ENCODE data around the gene RBSN. TPM values are rescaled to one million over a fixed set of nuclear protein-coding genes. Genes with fewer than 3 reads are reported as not detected.

RBSN gene
- total and polyA plus RNA-seq, 2 of the 4 experiments (the other 2 are of a cell fraction) = 8.7 to 33.7 TPM

- CTCF ChIA-PET = no interaction called here
- H2BK5ac ChIP-seq (ENCODE audit: low read depth, low read length, poor library complexity, severe bottlenecking) = no peak overlapping the region
- DNase-seq (no peak), ATAC-seq (ENCODE audit: low read depth) (no peak)
- no peak overlapping the region for H2BK15ac ChIP-seq (ENCODE audit: low read depth, low read length)
- H2BK20ac ChIP-seq (ENCODE audit: low read depth, low read length) = no peak overlapping the region
- intact Hi-C loops (cut with micrococcal nuclease) (no loop called here), dilution Hi-C loops (cut with HindIII; ENCODE audit: low sequenced_read_pairs, unreplicated experiment) (no loop called here), in situ Hi-C loops (cut with MboI; ENCODE audit: low sequenced_read_pairs) (loop anchor here (25.0 kb wide), 1 partner anchor 382 kb away; the partner anchor contains the start of gene CCDC174)
- H3K4me2 ChIP-seq (ENCODE audit: low read depth, low read length) = no peak overlapping the region
- peaks cover 7 to 13% of the 10 kb centered on the region in 2 experiments; a peak in 3 of 4 replicates for H3K79me1 ChIP-seq (ENCODE audit: low read depth in 1 of 2, low read length in 2 of 2)
- H3K4me1 ChIP-seq (ENCODE audit: control insufficient read depth, insufficient read depth, low read length) = peaks cover 4% of the 10 kb centered on the region
- H3K9ac ChIP-seq (ENCODE audit: low read depth, low read length) = no peak overlapping the region
- H4K8ac ChIP-seq (ENCODE audit: low read depth in 2 of 2, low read length in 2 of 2) = no peak overlapping the region
- no peak overlapping the region for H3K14ac ChIP-seq (replicated peaks; ENCODE audit: low read depth, low read length)
- no peaks in the 10 kb centered on the region; the same call in 1 of the 2 replicates for H3K9me1 ChIP-seq (ENCODE audit: insufficient read depth, low read length)
- POLR2A ChIA-PET (ENCODE audit: unreplicated experiment) = no interaction called here
- no peak overlapping the region for H2BK120ac ChIP-seq (ENCODE audit: low read depth, low read length)
- no peak overlapping the region for H2AK9ac ChIP-seq (replicated peaks; ENCODE audit: low read depth, low read length, poor library complexity)
- H4K91ac ChIP-seq (ENCODE audit: insufficient read depth, low read depth, low read length) = no peak overlapping the region
- no peak overlapping the region for H2AK5ac ChIP-seq (ENCODE audit: low read depth, low read length)
- H3K23ac ChIP-seq (ENCODE audit: low read depth, low read length) = no peak overlapping the region
- peaks cover 59% of the 10 kb centered on the region for H3K36me3 ChIP-seq (ENCODE audit: control insufficient read depth, insufficient read depth, low read length)
- 100% methylated on average over 1 of the region's 7 CpGs; no CpG with 5 or more reads in 1 of the 2 experiments for whole genome bisulfite sequencing, 2 experiments (ENCODE audit: extremely low coverage in 2 of 2, insufficient read length in 1 of 2)
- H2AFZ ChIP-seq (replicated peaks; ENCODE audit: low read length, poor library complexity) = no peak overlapping the region
- BruUV-seq (replicated peaks) = no TSS peak
- TF ChIP-seq RAD21 (IDR thresholded peaks at IDR 0.05; ENCODE audit: low read length) = no peak
- TF ChIP-seq BHLHE40 (IDR thresholded peaks at IDR 0.05; ENCODE audit: low read depth, low read length) = no peak
- TF ChIP-seq USF2 (IDR thresholded peaks at IDR 0.05; ENCODE audit: low read depth, low read length) = no peak
- TF ChIP-seq ELK1 (IDR thresholded peaks at IDR 0.05; ENCODE audit: borderline replicate concordance, low read depth, low read length) = no peak
- no peak for TF ChIP-seq CHD1 (IDR thresholded peaks at IDR 0.05; ENCODE audit: low read depth, low read length)
- TF ChIP-seq NFE2L2 (IDR thresholded peaks at IDR 0.05; ENCODE audit: low read depth, low read length) = no peak
- TF ChIP-seq MAZ (IDR thresholded peaks at IDR 0.05; ENCODE audit: borderline replicate concordance, low read depth, low read length) = no peak
- no peak for TF ChIP-seq FOS (IDR thresholded peaks at IDR 0.05; ENCODE audit: low read depth, low read length)
- TF ChIP-seq POLR2A (IDR thresholded peaks at IDR 0.05; ENCODE audit: low read depth, low read length) = no peak
- TF ChIP-seq RCOR1 (IDR thresholded peaks at IDR 0.05; ENCODE audit: insufficient replicate concordance, low read length) = no peak
- TF ChIP-seq CTCF (conservative IDR thresholded peaks at IDR 0.05; ENCODE audit: low read depth, low read length) = no peak
- TF ChIP-seq SMC3 (IDR thresholded peaks at IDR 0.05; ENCODE audit: low read depth, low read length) = no peak
- TF ChIP-seq CEBPB (IDR thresholded peaks at IDR 0.05; ENCODE audit: low read depth, low read length) = no peak
- no peak for TF ChIP-seq MAFK (IDR thresholded peaks at IDR 0.05; ENCODE audit: low read depth, low read length)
- no peak for TF ChIP-seq MXI1 (IDR thresholded peaks at IDR 0.05; ENCODE audit: borderline replicate concordance, low read depth, low read length)
- H3K27me3 ChIP-seq (ENCODE audit: control insufficient read depth, insufficient read depth, low read length) = no peaks in the 10 kb centered on the region
- H3K4ac ChIP-seq (ENCODE audit: low read depth, low read length) = no peak overlapping the region
- no peak overlapping the region for H3K27ac ChIP-seq (ENCODE audit: insufficient read depth, low read length)
- H4K20me1 ChIP-seq (ENCODE audit: insufficient read depth, low read length) = no peaks in the 10 kb centered on the region; the same call in 1 of the 2 replicates
- no peak overlapping the region for H3K56ac ChIP-seq (ENCODE audit: extremely low read depth, insufficient read depth, low read length)
- H3K4me3 ChIP-seq (ENCODE audit: insufficient read depth, low read depth, low read length) = no peak overlapping the region
- H4K5ac ChIP-seq (ENCODE audit: low read depth, low read length) = no peak overlapping the region
- no peaks in the 10 kb centered on the region for H3K9me3 ChIP-seq (ENCODE audit: control insufficient read depth, insufficient read depth, low read length)
- no peak overlapping the region for H3K18ac ChIP-seq (ENCODE audit: low read depth, low read length)
Observed at GRCh38 chr3:15044326-15044725, 54.6 kb downstream of the RBSN start.

Measured in IMR-90 (cell line).